Upper lobe of left lung (tissue), 4 donors: ENCODE data around the gene MIS18A.

Source experiments
- EP300 ChIP-seq, 4 donors: sonication (generic); formaldehyde crosslinking; IDR thresholded peaks; one replicate each; pipeline ENCODE4 v1.5.1; 2017; ENCODE audit warnings: antibody characterized with exemption in 4 of 4, control low read depth in 2 of 4
- POLR2A ChIP-seq, 4 donors: fragments of 450-650 bp; IDR thresholded peaks; one replicate each; pipeline ENCODE4 v1.5.1; 2016 to 2017; ENCODE audit warnings: antibody characterized with exemption in 4 of 4, mild to moderate bottlenecking in 2 of 4
- POLR2AphosphoS5 ChIP-seq, 2 donors: sonication (generic); formaldehyde crosslinking; IDR thresholded peaks; one replicate each; pipeline ENCODE4 v1.5.1; 2017; ENCODE audit warnings: antibody characterized with exemption in 2 of 2
- TF ChIP-seq, protein P1 (sequence below), 6 experiments: fragments of 450-650 bp in 4 of 6; fragments of 200-600 bp in 2 of 6; sonication (generic) in 2 of 6; IDR thresholded peaks; one replicate each; pipeline ENCODE4 v1.5.1; 2016 to 2019; ENCODE audit warnings: antibody characterized with exemption in 6 of 6

DNA sequence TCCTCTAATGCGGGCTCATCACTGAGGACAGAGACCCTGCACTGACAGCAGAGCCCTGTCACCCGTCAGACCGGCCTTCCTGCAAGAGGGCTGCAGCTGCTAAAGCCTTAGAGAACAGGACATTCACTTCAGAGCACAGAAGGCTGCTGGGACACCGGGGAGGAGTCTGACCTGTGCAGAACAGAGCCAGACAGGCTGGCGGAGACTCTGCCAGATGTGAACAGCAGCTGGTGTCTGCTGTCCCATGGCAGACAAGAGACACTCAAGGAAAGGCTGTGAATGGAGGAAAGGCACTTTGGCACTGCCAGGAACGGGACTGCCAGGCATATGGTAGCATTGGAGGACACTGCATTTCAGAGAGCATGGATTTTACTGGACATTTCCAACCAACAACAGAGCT lies 41.2 kb upstream of the MIS18A start:
- TF ChIP-seq EP300 (IDR thresholded peaks at IDR 0.05), result no peak
- no peak for TF ChIP-seq POLR2AphosphoS5 (IDR thresholded peaks at IDR 0.05)
- no peak for TF ChIP-seq POLR2A (IDR thresholded peaks at IDR 0.05)
- TF ChIP-seq, protein P1, sequence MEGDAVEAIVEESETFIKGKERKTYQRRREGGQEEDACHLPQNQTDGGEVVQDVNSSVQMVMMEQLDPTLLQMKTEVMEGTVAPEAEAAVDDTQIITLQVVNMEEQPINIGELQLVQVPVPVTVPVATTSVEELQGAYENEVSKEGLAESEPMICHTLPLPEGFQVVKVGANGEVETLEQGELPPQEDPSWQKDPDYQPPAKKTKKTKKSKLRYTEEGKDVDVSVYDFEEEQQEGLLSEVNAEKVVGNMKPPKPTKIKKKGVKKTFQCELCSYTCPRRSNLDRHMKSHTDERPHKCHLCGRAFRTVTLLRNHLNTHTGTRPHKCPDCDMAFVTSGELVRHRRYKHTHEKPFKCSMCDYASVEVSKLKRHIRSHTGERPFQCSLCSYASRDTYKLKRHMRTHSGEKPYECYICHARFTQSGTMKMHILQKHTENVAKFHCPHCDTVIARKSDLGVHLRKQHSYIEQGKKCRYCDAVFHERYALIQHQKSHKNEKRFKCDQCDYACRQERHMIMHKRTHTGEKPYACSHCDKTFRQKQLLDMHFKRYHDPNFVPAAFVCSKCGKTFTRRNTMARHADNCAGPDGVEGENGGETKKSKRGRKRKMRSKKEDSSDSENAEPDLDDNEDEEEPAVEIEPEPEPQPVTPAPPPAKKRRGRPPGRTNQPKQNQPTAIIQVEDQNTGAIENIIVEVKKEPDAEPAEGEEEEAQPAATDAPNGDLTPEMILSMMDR (IDR thresholded peaks at IDR 0.05), result no peak
